Left kidney (tissue), 8 donors: ENCODE measurements around the gene SIAH1. TPM values are rescaled to one million over a fixed set of nuclear protein-coding genes. Genes with fewer than 3 reads are reported as not detected.
"Not testable (repeated sequence)": the region's sequence is repeated elsewhere in the genome, so short reads cannot be mapped to it uniquely, and the experiment has no call there.

Source experiments
- DNase-seq: peaks from one replicate; pipeline ENCODE4 v3.0.0-alpha.2; 2013
- long read RNA-seq, 8 donors: transcript quantifications; one replicate each; lab custom pipeline, GENCODE V29; 2026
- polyA plus RNA-seq: library from polyadenylated mRNA; unstranded; fragments of 120-200 nt; gene quantifications from one replicate; pipeline ENCODE4 v1.2.1, GENCODE V29; 2013; ENCODE audit not compliant: insufficient read length

Gene SIAH1, protein sequence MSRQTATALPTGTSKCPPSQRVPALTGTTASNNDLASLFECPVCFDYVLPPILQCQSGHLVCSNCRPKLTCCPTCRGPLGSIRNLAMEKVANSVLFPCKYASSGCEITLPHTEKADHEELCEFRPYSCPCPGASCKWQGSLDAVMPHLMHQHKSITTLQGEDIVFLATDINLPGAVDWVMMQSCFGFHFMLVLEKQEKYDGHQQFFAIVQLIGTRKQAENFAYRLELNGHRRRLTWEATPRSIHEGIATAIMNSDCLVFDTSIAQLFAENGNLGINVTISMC
- polyA plus RNA-seq, result 61.3 TPM
- long read RNA-seq, donor 1, transcript SIAH1-202 (1 exons, 3,352 nt), result major isoform, 40 of 67 reads
- long read RNA-seq, donor 1, transcript SIAH1-203 (2 exons, 2,147 nt), result minor isoform, 27 of 67 reads
- long read RNA-seq, donor 1, partial matches to known transcripts, result 0 of 67 reads
- long read RNA-seq, donor 1, other reads (novel, unspliced or antisense), result 0 of 67 reads
- long read RNA-seq, donor 2, transcript SIAH1-203 (2 exons, 2,147 nt), result minor isoform, 24 of 109 reads
- long read RNA-seq, donor 2, transcript SIAH1-202 (1 exons, 3,352 nt), result major isoform, 77 of 109 reads
- long read RNA-seq, donor 2, partial matches to known transcripts, result 8 of 109 reads
- long read RNA-seq, donor 2, other reads (novel, unspliced or antisense), result 0 of 109 reads
- long read RNA-seq, donor 3, transcript SIAH1-202 (1 exons, 3,352 nt), result major isoform, 36 of 59 reads
- long read RNA-seq, donor 3, transcript SIAH1-203 (2 exons, 2,147 nt), result minor isoform, 23 of 59 reads
- long read RNA-seq, donor 3, partial matches to known transcripts, result 0 of 59 reads
- long read RNA-seq, donor 3, other reads (novel, unspliced or antisense), result 0 of 59 reads
- long read RNA-seq, donor 4, transcript SIAH1-202 (1 exons, 3,352 nt), result major isoform, 17 of 18 reads
- long read RNA-seq, donor 4, partial matches to known transcripts, result 0 of 18 reads
- long read RNA-seq, donor 4, other reads (novel, unspliced or antisense), result 0 of 18 reads
- long read RNA-seq, donor 5, transcript SIAH1-202 (1 exons, 3,352 nt), result major isoform, 79 of 147 reads
- long read RNA-seq, donor 5, transcript SIAH1-203 (2 exons, 2,147 nt), result minor isoform, 41 of 147 reads
- long read RNA-seq, donor 5, partial matches to known transcripts, result 27 of 147 reads
- long read RNA-seq, donor 5, other reads (novel, unspliced or antisense), result 0 of 147 reads
- long read RNA-seq, donor 6, transcript SIAH1-202 (1 exons, 3,352 nt), result major isoform, 48 of 75 reads
- long read RNA-seq, donor 6, transcript SIAH1-203 (2 exons, 2,147 nt), result minor isoform, 27 of 75 reads
- long read RNA-seq, donor 6, partial matches to known transcripts, result 0 of 75 reads
- long read RNA-seq, donor 6, other reads (novel, unspliced or antisense), result 0 of 75 reads
- long read RNA-seq, donor 7, transcript SIAH1-202 (1 exons, 3,352 nt), result major isoform, 54 of 77 reads
- long read RNA-seq, donor 7, transcript SIAH1-203 (2 exons, 2,147 nt), result minor isoform, 23 of 77 reads
- long read RNA-seq, donor 7, partial matches to known transcripts, result 0 of 77 reads
- long read RNA-seq, donor 7, other reads (novel, unspliced or antisense), result 0 of 77 reads
- long read RNA-seq, donor 8, transcript SIAH1-203 (2 exons, 2,147 nt), result minor isoform, 10 of 32 reads
- long read RNA-seq, donor 8, transcript SIAH1-202 (1 exons, 3,352 nt), result major isoform, 17 of 32 reads
- long read RNA-seq, donor 8, partial matches to known transcripts, result 5 of 32 reads
- long read RNA-seq, donor 8, other reads (novel, unspliced or antisense), result 0 of 32 reads

DNA sequence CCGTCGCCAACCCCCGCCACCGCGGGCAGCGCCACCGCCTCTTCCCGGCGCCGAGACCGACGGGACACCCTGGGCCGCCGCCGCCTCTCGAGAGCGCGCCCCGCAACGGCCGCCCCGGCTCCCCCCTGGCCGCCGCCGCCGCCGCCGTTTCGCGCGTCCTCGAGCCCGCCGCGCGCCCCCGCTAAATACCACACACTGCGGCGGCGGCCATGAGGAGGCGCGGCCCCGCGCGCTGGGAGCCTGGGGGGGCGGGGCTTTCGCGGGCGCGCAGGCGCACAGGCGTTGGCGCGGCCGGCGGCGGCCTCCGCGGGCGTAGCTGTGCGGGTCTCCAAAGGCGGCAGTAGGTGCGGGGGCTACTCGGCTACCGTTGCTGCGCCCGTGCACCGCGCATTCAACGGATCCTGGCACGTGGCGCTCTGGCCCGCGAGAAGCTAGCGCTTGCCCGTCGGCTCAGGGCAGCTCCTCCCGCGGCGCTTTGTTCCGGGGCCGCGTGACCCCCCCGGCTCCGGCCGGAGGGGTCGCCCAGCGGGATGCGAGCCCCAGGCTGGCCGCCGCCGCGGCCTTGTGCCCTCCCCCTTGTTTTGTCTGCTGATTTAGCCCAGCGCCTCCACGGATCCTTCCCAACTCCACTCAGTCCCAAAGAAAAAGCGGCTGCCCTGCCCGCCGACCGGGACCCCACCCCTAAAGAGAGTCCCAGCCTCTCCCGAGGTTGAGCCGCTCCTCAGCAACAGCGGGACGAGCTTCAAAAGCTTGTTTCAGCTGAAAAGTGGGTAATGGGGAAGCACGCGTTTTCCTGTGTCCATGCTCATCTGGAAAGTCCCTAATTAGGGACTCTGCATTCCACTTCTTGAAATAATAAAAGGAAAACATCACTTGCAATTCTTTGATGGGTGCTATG, at the start of gene SIAH1:
TSS of gene SIAH1 (minus strand) at position 161 of the 898 bp plus-strand sequence. CDS start 22,985 bp downstream, outside the sequence.
- DNase-seq, result peak; percentile 86

DNA sequence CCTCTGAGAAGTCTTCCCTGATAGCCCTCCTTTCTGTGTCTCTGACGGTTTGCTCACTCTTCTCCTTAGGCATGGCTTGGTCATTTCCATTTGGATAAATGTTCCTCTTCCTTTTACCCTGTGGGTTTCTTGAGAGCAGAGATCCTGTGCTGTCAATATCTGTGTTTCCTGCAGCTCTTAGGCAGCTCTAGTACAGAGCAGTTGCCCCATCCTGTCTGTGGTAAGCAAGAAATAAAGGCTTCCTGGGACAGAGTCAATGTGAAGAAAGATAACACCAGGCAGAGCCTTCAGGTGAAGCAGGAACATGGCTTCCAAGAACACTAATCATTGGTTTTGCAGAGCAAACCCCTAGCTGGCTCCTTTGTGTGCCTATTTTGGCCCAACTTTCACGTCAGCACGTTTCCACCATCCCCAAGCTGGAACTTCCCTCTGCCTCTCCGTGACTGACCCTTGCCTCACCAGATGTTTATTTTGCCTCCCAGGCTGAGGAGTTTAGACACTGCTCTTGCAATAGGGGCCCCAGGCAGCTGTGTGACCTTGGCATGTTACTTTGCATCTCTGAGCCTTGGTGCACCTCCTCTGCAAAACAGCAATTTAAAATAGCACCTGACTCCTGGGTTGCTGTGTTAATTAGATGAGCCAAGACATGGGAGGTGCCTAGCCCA, 49.6 kb upstream of the SIAH1 start:
- DNase-seq, result no peak

- no peak for DNase-seq
Measured at GRCh38 chr16:48433850-48434530, 48.8 kb upstream of the SIAH1 start.

GRCh38 chr16:48433116-48433849, 48.1 kb upstream of the SIAH1 start:
- no peak for DNase-seq

- no peak for DNase-seq
Measured at GRCh38 chr16:48432136-48432535, 46.9 kb upstream of the SIAH1 start.

GRCh38 chr16:48430890-48431289, 45.7 kb upstream of the SIAH1 start:
- no peak for DNase-seq

DNA sequence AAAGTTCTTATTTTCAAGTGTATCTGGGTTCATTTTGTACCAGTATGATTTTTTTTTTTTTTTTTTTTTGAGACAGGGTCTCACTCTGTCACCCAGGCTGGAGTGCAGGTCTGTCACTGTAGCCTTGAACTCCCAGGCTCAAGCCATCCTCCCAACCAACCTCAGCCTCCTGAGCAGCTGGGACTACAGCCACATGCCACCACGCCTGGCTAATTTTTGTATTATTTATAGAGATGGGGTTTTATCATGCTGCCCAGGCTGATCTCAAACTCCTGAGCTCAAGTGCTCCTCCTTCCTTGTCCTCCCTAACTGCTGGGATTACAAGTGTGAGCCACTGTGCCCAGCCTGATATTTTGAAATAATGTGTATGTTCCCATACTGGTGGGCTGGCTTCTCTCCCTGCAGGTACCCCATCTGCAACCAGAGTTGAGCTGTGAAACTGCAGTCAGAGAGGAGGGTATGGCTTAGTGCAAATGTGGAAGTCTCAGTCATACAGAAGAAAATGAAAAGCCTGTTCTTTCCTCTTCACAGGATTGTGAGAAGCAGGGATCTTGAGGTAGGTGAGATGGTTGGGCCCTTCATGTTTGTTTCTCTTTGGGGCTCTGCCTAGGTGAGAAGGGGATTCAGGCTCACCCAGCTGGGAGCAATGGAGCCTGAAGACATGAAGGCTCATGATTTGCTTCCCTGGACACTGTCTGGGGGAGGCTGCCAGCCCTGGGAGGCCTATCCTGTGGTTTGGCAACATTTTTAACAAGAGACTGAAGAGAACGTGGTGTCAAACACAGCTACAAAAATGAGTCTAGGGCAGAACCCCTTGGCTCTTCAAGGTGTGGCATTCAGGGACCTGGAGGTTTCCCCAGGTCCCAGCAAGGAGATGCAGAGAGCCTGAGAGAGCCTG, 41.3 kb upstream of the SIAH1 start:
- DNase-seq, result no peak

DNA sequence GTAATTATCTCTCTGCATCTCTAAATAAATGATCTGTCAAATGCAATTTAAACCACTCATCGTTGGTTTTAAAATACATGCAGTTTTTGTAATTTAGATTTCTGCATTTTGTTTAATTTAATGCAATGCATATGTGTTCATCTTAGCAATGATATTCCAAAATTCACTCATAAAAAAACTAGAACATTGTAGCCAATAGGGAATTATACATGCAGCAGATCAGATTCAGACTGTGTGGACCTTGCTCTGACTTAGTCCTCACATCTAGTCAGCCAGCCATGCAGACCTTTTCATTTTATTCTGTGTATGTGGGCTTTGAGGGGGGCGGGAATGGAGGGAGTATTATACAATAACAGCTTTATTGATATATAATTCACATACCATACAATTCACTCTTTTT, 37.3 kb upstream of the SIAH1 start:
- no peak for DNase-seq

- DNase-seq, result no peak
Measured at GRCh38 chr16:48421741-48422140, 36.5 kb upstream of the SIAH1 start.

DNA sequence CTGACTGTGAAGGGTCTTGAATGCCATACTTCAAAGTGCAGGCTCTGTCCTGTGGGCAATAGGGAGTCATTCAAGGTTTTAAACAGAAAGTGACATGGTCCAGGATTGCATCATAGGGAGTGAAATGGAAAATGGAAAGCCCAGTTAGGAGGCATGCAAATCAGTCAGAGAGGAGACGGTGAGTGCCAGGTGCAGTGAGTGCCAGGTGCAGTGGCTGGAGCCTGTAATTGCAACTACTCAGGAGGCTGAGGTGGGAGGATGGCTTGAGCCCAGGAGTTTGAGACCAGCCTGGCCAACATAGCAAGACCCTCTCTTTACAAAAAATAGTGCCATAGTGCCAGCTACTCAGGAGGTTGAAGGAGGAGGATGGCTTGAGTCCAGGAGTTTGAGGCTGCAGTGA, 35.2 kb upstream of the SIAH1 start:
- DNase-seq, result no peak

DNA sequence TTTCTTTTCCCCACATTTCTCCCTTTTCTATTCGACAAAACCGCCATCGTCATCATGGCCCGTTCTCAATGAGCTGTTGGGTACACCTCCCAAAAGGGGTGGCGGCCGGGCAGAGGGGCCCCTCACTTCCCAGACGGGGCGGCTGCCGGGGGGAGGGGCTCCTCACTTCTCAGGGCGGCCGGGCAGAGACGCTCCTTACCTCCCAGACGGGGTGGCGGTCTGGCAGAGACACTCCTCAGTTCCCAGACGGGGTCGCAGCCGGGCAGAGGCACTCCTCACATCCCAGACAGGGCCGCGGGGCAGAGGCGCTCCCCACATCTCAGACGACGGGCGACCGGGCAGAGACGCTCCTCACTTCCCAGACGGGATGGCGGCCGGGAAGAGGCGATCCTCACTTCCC, 31.4 kb upstream of the SIAH1 start:
- not testable (repeated sequence) for DNase-seq

- no peak for DNase-seq
Measured at GRCh38 chr16:48413272-48413671, 28.1 kb upstream of the SIAH1 start.

DNA sequence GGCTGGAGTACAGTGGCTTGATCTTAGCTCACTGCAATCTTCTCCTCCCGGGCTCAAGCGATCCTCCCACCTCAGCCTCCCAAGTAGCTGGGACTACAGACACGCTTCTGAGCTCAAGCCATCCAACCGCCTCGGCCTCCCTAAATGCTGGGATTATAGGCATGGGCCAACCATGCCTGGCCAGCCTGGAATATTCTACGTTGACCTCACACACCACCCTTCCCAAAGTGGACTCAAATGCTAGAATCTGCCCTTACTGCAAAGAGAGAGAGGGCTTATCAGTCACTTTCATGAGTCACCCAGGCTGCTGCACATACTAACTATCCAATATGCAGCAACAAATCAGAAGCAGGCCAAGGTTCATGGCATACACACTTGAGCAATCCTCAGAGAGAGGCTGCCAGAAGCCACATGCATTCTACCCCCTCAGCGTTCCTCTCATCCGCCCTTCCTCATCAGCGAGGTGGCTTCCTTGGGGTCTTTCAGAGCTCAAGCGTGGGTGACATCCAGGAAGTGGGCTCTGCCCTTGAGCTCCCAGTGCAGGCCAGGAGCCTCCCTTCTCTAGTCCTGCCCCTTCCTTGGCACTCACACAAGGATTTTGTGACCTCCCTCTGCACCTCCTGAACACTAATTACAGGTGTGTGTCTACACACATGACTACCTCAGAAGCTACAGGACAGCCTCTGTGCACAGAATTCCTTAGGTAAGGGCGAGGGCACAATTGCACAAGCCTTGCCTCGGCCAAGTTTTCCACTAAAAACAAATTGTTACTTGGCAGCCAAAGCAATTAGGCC, 24.8 kb upstream of the SIAH1 start:
- DNase-seq, result no peak

GRCh38 chr16:48408688-48409087, 23.5 kb upstream of the SIAH1 start:
- DNase-seq, result no peak

DNA sequence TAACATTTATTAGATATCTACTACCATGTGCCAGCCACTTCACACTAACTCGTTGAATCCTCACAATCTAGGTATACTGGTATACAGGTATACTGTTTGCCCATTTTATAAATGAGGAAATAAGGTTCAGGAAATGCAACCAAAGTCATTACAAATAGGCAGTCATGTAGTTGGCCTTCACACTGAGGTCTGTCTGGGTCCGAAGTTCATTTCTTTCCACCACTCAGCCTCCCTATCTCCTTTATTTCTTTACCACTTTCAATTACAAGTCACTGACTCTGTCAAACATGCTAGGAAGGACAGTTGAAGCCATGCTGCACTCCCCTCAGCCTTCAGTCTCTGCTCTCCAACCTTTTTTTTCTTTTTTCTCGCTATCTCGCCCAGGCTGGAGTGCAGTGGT, 20.7 kb upstream of the SIAH1 start:
- DNase-seq, result no peak

DNA sequence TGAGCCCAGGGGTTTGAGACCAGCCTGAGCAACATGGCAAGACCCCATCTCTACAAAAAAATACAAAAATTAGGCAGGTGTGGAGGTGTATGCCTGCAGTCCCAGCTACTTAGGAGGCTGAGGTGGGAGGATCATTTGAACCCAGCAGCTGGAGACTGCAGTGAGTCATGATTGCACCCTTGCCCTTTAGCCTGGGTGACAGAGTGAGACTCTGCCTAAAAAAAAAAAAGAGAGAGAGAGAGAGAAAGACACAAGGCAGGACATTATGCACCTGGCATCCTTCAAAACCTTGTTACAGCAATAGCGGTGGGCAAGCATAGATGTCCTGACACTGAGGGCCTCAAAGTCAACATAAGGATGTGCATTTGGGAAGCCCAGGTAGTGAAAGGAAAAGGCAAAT, 19.9 kb upstream of the SIAH1 start:
- no peak for DNase-seq
